NCI-H1694 treated with DMSO at 0.1 percent for 48 hours (cell line): ENCODE measurements around the gene UCHL3.

Experiments used
- DNase-seq: peaks from one replicate; lab custom pipeline; 2025; lab: John Stamatoyannopoulos, UW

UCHL3 gene

DNA sequence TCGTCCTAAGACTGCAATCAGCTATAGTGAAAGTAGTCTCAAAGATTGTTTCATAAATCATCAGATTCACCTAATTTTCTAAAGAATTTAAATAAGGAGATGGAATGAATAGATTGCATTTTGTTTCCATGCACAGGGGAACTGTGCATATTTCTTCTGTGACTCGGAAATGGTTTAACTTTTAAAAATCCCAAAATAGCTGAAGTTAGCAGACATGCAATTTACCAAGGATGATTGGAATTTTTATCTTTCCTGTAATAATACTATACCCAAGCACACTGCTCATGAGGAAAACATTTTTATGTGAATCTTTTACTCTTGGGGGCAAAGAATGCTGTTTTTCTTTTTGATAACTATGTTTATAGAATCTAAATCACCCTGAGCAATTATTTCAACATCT lies 71.6 kb downstream of the UCHL3 start:
- no peak for DNase-seq

DNA sequence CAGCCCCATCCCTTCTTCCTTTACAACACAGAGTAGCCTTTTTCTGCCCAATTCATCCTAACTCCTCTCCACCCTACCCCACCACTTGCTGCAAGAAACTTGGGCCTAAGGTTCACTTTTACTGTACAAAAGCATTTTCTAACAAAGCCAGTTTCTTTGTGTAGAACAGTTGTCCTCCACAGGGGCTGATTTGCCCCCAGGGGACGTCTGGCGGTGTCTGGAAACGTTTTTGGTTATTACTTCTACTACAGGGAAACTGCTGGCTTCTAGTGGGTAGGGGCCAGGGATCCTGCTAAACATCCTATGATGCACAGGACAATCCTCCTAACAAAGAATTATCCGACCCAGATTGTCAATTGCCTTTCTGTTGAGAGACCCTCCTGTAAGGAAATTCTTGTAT lies 79.2 kb downstream of the UCHL3 start:
- DNase-seq, result no peak

DNA sequence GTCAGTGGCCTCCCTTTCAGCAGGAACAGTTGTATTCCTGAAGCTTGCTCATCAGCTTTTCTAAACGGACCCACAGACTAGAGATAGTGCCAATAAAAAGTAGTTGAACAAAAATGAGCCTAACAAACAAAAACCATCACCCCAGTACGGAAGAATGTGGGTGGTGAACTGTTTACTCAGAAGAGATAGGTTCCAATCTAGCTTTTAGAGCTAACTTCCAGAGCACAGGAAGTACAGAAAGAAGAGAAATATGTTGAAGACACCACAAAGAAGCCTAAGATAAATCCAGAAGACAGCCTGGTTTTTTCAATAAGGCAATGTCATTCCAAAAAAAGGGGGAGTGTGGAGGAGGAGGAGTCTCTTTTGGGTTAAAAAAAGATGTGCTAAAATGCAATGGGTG lies 83.7 kb downstream of the UCHL3 start:
- DNase-seq, result no peak

DNA sequence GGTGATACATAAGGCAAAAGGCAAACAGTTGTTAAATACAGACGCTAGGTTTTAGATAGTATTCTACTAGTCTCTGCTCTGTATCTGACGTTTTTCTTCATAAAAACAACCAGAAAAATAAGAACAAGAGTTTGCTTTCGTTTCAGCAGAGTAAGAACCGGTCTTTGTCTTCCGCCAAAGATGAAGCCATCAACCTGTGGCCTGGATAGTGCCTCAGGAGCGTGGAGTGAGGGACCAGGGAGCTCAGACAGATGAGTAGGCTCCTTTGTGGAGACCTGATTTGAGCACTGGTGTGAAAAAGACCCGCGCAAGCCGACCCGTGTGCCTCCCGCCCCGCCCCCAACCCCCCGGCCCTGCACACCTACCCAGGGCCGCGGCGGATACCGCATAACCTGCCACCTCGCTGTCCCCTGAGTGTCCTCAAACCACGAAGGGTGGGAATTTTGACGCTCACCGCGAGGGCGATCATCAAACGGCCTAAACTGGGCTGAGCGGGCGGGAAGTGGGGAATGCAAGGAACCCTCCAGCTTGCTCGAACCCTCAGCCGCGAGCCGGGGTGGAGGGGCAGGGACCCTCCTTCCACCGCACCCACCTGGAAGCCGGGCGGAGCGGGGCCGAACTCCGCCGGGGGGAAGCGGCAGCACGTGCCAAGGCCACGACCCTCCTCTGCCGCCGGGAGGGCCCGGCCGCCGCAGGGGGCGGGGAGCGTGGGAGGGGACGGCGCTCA lies 85.7 kb downstream of the UCHL3 start:
- DNase-seq, result no peak

DNA sequence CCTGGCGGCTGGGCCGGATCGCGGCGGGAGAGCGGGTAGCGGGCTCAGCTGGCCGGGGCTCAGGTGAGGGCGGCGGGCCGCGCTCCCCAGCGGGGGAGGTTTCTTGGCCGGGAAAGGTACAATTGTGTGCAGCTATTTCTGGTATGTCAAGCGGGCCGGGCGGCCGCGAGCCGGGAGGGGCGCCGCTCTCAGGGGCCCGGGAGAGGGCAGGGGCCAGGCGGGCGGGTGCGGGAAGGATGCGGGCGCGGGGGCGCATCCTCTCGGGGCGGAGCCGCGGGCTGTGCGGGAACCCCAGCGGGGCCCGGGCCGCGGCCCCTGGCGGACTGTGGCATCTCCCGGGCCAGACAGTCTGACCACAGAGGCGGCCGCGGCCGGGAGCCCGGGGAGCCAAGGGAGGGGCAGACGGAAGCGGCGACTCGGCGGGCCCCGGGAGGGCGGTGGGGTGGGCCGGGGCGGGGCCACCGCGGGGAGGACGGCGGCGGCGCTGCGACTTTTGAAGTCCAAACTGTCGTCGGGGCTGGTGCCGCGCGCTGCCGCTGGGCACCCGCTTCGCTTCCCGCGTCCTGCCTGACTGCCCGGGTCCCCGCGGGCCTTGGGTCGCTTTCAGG lies 86.3 kb downstream of the UCHL3 start, which contains the start of gene LMO7:
LMO7 (plus strand) TSS at position 503 of the 608 bp plus-strand sequence. CDS start 328 bp downstream, outside the sequence.
- DNase-seq, result no peak

DNA sequence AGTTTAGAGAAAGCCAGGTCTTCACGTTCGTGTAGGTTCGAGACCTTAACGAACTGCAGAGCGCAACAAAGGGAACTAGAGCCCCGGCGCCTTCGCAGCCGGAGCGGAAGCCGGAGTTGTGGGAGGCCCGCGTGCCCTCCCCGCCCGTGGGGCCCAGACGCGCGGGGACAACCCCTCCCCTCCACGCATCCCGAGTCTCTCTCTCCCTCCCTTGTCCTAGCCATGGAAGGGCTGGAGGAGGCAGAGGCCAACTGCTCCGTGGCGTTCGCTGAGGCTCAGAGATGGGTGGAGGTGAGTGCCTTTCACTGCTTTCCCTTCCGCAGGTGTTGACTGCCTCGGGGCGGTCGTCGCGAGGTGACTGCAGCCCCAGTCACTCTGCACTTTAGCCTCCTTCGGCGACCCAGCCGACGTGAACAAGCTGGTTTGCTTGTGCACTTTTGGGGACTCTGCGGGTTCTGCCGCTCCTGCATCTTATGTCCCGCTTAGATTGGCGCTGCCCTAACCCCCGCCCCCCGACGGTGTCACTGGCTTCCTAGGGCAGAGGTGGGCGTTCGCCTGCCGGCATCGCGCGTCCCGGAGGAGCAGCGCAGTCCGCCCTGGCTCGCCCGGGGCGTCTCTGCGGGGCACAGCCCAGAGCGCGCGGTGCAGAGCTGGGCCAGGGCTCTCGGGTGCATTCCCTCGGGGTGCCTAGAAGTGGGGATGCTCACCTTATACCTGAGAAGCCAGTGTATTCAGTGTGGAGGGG lies 87.0 kb downstream of the UCHL3 start:
- no peak for DNase-seq

DNA sequence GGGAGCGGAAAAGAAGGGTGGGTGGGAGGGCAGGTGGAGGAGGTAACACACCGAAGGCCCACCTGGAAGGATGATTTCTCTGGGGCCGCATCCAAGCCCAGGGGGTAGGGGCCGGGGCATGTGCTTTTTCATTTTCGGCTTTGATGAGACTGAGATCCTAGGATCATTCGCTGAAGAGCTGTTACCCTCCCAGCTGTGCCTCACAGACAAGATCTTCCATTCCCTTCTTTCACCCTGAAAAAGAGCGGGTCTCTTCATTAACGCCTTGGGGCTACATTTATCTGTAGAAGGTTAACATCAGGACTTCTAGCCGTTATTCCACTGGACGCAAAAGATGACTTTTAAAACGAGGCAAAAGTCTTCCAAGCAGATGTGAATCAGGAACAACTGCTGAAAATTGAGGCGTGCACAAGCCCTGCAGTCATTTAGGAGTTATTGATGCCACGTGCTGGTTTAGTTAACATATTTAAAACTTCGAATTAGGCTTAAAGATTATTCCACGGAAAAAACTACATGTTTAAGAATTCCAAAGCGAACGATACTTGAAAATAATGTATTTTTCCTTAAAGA lies 87.7 kb downstream of the UCHL3 start:
- no peak for DNase-seq

DNA sequence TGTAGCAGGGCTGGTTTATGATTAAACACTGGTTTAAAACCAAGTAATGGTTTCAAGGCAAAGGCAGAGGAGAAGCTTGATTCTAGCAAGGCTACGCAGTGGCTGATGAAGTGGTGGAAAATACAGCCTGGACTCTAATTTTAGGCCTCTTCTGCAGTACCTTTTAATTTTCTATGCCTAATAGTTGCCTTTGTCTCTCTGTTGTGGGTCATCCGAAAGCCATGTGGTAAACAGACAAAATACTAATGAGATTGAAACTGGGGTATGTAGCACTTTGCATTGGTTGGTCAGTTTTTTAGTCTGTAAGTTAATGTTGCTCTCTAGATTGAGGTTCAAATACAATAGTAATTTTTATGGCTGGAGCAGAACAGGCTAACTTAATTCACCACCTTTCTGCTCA lies 89.9 kb downstream of the UCHL3 start:
- DNase-seq, result no peak

DNA sequence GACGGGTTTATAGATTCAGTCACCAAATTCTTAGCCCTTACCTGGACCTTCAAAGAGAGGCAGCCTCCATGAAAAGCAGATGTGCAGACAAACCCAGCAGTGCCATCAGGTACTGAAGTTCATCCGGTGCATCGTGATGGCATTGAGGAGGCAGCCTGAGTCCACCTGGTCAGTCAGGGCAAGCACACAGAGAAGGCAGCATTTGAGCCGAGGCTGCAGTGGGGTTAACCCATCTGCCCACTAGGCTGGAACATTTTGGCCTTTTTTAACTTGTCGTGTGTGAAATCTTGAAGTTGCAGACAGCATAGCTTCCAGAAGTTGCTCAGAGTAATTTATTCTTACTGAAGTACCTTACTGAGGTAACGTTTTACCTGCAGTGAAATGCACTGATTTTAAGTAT lies 91.4 kb downstream of the UCHL3 start:
- DNase-seq, result no peak

DNA sequence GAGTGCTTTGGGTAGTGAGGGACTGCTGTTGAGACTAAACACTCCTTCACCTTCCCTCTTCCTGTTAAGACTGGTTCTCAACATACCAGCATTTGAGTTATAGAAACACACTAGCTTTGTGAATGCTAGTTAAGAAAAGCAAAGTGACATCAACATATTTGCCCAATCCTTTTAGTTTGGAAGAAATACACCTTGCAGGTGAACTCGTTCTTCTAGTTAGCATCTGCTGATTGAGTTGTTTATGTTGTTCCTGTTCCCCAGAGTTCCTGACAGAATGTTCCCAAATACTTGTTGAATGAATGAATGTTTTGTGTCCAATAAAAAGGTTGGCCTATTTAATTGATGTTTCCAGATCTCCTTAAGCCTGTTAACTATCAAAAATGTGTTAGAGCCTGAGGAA lies 93.6 kb downstream of the UCHL3 start:
- no peak for DNase-seq

DNA sequence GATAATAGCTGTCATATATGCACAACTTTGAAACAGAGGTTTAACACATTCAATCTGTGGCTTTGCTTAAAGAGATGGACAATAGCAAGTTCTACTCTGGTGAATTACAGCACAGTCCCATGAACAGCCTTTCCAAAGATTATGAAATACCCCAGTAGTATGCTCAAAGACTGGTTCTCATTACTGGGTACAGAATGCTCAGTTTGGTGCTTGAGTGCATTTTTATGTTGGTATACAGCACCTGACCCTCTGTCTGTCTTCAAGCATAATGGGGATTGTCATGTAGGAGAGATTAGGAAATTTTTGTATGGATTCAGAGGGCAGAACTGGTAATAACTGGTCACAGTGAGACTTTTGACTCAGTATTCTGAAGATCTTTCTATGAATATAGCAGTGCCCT lies 94.1 kb downstream of the UCHL3 start:
- DNase-seq, result no peak

DNA sequence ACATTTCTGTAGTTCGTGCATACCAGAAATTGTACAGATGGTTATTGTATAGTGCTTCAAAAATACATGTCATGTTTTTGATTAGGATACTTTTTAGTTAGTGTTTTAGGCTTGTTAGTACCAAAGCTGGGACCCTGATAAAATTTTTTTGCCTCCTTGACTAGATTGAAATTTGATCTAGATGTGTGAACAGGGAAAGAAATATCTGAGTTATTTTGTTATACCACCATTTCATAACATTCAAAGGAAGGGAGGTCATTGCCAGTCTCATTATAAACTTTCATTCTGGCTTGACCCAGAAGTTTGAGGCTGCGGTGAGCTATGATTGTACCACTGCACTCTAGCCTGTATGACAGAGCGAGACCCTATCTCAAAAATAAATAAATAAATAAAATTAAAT lies 95.5 kb downstream of the UCHL3 start:
- DNase-seq, result no peak

DNA sequence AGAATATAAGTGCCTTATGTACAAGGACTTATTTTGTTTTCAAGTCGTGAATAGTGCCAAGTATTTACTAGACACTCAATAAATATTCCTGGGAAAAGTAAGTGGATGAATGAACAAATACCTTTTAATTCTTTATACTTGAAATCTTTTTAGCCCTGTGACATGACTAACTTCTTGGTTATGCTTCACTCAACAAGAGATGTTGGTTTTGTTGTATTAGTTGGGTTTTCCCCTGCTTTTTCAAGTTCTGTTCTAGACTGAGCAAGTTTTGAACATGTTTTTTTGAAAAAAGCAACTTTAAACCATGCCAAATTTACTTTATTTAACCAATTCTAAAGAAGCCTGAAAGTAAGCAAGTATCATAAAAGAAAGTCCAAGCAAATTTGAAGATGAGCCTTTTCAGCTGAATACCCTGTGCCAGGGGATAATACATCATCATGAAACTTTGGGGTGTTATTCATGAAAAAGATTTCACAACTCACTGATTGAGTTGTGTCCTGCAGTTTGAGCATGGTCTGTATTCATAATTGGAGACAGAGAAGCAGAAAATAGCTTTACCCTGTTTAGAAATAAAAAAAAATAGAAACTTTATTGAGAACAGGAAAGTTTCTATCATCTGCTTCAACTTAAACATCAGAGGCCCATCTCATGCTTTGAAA lies 97.7 kb downstream of the UCHL3 start:
- no peak for DNase-seq

DNA sequence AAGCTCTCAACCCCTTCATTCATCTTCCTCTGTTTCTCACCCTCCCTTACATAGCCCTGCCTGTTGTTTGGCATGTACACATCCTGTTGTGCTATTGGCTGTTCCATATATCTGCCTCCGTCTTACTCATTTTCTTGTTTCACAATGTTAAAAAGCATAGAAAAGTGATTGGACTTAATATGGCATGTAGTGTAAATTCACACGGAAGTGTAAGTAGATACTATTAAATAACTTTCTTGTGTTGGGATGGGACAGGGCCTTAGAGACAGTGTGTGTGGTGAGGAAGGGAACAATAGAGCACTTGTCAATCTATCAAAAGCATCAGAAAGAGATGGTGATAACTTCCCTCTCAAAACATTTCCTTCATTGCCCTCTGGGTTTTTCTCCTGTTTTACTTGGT lies 98.9 kb downstream of the UCHL3 start:
- DNase-seq, result no peak

DNA sequence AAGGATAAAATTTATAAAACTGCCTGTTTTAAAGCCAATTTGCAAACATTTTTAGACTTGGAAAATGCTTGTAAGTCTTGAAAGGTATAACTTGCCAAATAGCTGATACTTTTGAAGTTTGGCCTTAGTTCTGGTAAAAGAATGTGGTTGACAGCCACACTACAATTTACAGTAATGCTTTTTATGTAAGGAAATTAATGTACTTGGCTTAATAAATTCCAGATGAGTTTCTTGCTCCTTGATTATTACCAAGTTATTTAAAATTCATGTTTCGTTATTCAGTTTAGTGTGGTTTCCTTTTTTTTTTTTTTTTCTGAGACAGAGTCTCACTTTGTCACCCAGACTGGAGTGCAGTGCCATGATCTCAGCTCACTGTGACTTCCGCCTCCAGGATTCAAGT lies 101.4 kb downstream of the UCHL3 start:
- no peak for DNase-seq

DNA sequence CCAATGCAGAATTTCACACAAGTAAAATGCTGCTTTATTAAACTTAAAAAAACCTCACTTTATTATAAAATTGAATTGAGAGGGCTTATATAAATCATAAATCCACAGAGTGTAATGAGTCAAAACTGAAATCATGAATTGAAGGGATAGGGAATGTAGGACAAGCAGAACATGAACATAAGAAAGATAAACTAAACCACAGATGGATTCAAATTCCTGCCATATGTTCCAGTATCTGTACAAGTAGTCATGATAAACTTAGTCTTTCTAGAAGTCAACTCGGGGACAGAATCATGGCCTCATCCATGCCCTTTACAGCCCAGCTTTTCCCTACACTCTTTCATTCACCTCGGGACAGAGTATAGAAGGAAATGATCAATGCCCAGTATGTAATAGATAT lies 103.1 kb downstream of the UCHL3 start:
- DNase-seq, result no peak
